GM18909 (cell line): ENCODE results near the gene METTL16.

ENCODE experiments used
- ATAC-seq: cut with Tn5 transposase; IDR thresholded peaks from one replicate; pipeline ENCODE4 v1.9.1; 2021; ENCODE audit warnings: mild to moderate bottlenecking; ENCODE audit not compliant: unreplicated experiment, poor library complexity

The METTL16 gene

GRCh38 chr17:2419486-2419885, 92.2 kb downstream of the METTL16 start:
- ATAC-seq: no peak

DNA sequence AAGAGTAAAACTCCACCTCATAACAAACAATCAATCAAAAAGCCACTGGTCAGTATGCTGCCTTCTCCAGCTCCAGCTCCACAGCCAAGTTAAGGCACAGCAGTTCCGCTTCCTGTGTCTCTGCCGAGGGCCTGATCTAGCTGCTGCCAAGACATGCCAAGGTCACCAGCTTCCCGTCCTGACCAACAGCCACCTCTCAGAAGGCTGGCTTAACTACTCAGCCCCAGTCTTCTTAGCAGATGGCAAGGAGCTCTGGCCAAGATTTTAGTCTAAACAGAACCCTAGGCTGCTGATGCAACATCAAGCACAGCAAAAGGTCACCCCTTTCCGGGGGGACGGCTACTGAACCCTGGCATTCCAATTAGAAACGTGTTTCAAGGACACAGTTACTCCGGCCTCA, 93.1 kb downstream of the METTL16 start:
- no peak for ATAC-seq

DNA sequence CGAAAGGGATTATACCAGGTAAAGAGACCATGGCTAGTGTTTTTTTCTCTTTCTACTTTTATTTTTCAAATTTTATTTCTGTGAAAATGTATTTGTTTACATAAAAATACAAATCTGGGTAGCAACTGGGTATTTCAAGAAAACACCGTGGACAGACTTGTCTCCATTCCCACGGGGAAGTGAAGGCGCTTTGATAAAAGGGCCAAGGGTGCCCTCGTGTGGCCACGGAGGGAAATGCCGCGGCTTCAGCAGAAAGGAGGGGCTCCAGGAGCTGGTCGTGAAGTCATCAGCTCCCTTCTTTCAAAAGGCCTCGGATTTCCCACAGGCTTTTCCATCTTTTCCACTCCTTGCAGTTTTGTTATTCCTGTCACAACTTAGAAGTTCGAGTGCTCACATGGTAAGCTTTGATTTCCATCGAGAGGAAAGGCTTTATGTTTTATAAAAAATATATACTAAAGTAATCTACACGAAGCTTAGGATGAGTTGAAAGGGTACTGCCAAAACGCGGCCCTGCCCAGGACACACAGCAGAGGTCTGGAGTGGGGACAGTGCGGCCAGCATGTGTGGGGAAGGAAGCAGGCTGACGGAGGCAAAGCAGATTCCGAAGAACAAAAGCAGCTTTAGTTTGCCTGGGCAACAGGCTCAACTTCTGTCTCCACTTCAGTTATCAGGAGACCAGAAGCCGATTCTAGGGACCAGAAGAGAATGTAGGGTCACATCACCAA, 95.5 kb downstream of the METTL16 start:
- no peak for ATAC-seq

GRCh38 chr17:2415081-2415480, 96.6 kb downstream of the METTL16 start:
- ATAC-seq: no peak

DNA sequence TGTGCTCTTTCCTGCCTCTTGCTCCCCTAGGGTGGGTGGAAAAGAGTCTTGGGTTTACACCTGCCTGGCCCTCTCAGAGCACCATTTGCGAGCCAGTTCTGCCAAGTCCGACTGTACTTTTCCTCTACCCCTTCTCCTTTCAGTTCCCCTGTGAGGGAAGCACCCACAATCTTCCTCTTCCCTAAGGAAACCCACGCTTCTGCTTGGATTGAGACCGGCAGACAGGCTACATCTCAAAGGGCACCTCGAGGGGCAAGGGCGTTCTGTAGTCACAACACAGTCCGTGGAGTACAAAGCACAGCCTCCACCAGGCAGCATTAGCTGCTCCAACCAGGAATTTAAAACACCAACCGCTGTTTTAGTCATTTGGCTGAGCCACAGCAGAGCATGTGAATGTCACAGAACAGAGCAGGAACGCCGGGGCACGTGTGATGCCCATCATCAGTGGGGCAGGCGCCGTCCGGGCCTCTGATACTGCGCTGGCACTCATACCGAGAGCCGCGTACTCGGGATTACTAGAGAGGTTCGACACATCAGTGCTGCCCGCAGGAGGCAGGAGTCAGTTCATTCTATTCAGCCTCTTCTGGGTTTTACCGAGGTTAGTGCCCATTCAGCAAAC, 97.1 kb downstream of the METTL16 start:
- ATAC-seq: no peak

DNA sequence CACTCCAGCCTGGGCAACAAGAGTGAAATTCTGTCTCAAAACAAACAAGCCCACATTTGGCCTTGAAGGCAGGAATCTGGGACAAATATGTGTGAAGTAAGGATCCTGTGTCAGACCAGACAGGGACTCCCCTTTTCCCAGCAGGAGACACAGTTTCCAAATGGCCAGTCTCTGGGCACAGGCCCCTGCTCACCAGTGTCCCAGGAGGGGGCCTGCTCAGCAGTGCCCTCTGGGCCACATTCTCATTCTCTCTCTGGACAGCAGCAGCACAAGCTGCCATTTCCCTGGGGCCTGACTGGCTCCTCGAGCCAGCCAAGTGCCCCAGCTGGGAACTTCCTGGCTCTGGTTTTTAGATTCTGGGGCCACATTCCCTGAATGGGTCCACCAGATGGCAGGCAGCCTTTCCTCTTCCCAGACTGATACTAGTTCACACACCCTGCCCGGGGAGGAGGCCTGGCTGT, 99.1 kb downstream of the METTL16 start:
- ATAC-seq: no peak

DNA sequence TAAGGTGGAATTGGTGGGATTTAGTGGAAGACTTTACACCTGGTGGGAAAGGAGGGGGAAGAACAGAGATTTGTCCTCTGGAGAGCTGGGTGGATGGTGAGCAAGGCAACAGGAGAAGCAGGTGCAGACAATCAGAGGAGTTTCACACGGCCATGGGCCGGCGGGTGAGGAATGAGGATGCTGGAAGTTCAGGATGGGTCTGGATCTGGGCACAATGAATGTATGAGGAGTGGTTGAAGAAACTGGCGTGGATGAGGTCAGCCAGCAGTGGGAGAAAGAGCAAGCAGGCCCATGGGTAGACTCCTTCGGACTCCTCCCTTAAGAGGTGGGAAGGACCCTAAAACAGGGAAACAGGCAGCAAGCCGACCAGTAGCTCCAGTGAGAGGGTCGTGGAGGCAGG, 100.7 kb downstream of the METTL16 start:
- ATAC-seq: no peak

DNA sequence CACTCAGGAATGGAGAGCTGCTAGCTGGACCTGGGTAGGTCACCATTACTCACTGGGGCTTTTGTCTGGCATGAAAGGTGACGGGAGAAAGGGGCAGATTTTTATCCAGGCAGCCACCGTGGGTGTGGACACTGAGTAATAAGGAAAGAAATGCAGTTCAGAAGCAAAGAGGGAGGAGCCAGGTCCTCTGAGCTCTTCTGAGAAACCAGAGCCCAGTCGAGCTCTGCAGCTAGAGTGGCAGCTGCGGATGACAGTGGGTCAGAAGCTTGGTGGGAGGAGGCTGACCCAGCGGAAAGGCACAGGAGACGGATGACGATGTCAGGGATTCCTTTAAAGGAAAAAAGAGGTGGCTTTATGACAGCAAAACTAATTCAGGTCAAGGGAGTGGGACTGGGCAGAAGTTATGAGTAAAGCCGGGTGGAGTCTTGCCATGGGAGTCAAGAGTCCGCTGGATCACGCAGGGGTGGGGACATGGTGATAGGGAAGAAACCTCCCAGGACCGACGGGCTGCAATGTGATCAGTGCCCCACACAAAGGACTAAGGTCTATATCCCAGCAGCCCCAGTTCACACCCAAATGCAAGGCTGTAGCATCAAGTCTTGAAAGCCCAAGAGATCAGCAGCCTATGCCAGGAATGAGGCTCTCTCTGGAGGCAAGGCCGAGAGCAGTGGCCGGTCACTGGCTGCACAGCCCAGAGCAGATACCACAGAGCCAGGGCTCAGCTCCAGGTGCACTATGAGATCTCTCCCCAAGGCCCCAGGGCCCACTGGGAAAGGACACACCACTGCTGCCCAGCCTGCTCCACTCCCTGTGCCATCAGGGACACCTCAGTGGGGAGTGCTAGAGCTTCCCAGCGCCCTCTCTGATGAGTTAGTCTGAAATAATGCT, 104.5 kb downstream of the METTL16 start:
- no peak for ATAC-seq

DNA sequence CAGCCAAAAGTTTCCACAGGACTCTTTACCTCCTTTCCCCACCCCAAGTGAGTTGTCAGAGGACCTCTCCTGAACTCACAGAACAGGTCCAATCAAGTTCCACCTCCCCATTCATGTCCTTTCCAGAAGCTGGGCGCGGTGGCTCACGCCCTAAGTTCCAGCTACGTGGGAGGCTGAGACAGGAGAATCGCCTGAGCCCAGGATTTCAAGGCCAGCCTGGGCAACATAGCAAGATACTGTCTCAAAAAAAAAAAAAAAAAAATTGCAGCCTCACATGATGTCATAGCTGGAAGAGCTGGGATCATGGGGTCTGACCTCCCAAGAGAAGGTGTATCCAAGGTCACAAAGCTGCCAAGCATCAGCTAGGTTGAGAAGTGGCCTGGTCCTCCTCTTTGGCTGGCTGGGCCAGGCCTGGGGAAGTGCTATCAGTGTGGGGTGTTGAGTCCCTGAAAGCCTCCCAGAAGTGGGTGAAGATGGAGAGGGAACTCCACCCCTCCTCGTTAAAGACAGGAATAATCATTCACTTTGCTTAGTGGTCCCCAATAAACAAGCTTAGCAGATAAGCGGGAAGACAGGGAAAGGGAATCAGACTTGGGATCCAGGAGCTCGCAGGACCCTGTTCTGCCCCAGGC, 105.3 kb downstream of the METTL16 start:
- no peak for ATAC-seq

DNA sequence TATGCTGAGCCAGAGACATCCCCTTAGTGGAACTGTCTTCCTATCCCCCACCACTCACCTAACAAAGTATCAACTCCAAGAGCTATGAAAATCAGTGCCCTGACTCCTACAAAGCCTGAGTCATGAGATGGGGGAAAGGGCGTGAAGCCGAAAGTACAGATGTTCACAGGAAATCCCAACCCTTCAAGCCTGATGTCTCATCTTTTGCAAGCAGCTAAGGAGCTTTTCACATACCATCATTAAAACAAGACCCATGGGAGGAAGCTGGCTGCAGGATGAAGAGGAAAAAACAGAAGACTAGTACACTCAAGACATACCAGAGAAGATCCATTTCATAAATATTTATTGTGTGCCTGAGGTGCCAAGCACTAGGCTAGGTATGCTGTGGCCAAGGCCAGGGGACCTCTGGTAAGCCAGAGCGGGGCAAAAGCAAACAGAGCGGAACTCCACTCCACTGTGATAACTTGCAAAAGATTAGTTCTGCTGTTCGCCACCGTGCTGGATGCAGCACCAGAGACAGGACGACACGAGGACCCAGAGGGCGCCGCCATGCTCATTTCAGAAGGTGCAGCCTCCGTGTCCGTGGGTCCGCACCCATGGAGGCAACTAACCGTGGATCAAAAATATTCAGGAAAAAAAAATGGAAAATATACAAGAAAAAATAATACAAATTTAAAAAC, 106.3 kb downstream of the METTL16 start:
- ATAC-seq: no peak

- ATAC-seq: no peak
Observed at GRCh38 chr17:2403044-2403443, 108.6 kb downstream of the METTL16 start.

DNA sequence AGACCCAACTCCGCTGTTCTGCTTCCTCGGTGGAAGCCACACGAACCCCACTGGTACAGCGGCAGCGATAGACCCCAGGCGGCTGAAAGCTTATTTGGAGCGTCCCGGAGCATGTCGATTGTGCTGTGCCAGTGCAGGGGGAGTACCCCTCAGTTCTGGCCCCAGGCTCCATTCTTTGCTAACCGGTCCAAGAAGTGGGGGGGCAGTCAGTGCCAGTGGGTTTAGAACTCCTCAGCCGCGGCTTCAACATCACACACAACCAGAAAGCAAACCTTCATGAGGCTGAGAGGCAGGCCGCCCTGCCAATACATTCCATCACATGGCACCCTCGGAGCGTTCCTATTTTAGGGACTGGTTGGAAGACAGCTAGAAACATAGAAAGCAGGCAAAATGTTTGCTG, 109.1 kb downstream of the METTL16 start:
- ATAC-seq: no peak

DNA sequence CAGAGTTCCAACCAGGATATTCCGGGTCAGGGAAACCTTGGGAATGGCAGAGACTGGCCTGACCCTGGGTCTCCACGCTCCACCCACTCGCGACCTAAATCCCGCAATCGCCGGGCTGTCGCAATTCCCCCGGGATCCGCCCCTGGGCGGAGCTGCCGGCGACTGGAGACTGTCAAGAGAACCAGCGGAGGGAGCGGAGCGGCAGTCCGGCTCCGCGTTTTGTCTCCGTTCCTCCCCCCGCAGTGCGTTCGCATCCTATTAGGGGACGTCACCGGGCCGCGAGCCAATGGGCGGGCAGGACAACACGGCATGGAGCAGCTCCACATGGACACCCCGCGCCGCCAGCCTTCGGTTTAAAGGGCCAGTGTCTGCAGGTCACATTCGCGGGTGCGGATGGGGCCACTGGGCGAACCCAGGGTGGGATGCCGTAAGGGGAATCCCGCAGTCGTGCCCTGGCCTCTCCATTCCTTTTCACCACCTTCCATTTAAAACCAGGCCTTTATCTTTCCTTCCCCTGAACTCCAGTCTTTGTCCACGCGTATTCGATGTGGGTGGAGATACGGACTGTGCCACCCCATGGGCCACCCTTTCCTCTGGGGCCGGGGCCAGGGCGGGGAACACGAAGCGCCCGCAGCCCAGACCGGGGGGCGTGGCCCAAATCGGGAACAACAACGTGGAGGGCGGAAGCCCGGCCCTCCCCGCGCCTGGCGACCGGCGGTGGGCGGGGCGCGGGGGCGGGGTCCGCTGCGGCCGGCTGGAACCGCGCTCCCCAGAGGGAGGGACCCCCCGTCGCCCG, 110.1 kb downstream of the METTL16 start:
- peak; percentile 52 for ATAC-seq

DNA sequence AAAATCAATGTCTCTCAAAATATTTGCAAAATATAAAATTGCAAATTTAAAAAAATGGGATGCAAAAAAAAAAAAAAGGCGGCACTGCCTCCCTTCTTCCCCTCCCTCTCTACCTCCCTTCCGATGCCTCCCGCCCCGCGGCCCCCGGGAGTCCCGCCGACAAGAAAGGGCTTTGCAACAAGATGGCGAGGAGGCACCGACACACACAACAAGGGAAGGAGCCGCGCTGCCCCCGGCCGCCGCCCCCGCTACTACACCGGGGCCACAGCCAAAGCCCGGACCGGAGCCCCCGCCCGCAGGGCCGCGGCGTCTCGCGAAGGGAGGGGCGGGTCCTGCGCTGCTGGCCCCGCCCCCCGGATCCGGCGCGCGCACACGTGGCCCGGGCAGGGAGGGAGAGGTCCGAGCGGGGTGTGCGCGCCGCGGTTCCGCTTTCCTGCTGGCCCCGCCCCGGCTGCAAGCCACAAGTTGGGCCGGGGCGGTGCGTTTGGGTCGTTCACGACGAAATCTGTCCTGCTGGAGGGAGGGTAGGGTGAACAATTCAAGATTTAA, 110.7 kb downstream of the METTL16 start, which contains the start of gene MNT:
TSS of gene MNT (minus strand) at position 184 of the 549 bp plus-strand sequence. CDS start 348 bp downstream, outside the sequence.
- ATAC-seq: peak; percentile 42

GRCh38 chr17:2400474-2400866, 111.2 kb downstream of the METTL16 start:
- ATAC-seq: no peak

DNA sequence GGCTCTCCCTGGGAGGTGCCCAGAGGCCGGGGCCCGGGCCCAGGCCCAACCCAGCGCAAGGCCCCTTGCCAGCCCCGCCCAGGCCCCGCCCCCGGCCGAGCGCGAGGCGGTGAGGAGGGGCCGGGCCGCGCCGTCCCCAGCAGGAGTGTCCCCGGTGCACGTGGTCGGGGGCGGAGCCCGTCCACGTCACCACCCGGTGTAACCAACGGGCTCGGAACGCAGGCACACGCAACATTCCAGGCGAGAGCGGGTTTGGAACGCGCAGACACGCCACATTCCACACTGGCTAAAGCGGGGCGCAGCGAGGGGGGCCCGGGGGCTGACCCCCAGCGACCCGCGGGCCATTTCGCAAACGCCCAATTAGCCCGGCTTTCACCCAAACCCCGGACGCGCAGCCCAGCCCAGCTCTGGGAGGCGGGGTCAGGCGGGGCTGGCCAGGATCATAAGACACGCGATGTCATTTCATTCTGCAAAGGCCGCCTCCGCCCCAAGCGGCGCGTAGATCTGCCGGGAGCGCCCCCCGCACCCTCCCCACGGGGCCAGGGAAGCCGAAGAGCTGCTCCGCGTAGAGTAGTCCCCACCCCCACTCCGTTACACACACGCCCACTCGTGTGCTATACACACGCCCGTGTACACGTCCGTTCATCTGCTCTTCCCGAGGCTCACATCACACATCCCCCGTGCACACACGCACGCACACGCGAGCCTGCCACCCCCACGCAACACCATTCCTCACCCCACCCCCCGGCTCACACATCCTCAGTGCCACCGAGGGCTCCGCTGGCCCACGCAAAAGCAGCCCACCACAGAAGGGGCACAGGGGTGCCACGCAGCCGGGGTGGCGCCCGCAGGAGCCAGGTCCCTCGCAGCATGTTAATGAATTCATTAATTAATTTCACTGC, 111.9 kb downstream of the METTL16 start:
- ATAC-seq: peak; percentile 39

GRCh38 chr17:2398655-2399571, 112.8 kb downstream of the METTL16 start:
- no peak for ATAC-seq
